ENCODE data around the gene LARGE1.

DNA sequence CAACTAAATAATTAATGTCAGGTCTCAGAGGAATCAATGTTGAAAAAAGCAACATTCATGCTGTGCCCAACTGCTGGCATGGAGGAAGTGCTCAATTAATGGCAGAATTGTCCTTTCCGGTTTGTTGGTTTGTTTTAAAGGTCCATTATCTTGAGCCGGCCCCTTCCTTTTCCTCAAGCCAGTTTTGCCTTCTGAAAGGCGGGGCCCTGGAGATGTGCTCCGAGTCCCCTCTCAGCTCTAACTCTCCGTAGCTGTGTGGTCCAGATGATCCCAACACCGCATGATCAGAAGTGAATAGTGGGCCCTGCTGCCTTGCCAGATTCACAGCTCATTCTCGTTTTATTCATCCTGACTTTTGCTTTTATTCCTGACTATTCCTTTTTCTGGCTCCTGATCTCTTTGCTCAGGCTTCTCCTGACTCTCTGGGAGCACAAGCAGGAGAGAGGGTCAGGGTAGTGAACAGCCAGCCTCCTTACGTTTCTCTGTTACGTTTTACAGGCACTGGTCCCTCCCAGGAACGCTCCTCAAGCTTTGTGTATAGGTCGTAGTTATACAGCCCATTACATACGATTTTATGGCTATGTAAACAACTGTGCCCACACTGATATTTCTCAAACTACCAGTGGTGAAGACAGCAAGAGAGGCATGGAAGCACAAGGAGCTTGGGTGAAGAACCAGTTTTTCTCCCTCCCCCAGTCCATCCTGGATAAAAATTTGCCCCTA, 265.9 kb downstream of the LARGE1 start:
- TF ChIP-seq, protein P1, sequence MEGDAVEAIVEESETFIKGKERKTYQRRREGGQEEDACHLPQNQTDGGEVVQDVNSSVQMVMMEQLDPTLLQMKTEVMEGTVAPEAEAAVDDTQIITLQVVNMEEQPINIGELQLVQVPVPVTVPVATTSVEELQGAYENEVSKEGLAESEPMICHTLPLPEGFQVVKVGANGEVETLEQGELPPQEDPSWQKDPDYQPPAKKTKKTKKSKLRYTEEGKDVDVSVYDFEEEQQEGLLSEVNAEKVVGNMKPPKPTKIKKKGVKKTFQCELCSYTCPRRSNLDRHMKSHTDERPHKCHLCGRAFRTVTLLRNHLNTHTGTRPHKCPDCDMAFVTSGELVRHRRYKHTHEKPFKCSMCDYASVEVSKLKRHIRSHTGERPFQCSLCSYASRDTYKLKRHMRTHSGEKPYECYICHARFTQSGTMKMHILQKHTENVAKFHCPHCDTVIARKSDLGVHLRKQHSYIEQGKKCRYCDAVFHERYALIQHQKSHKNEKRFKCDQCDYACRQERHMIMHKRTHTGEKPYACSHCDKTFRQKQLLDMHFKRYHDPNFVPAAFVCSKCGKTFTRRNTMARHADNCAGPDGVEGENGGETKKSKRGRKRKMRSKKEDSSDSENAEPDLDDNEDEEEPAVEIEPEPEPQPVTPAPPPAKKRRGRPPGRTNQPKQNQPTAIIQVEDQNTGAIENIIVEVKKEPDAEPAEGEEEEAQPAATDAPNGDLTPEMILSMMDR (IDR thresholded peaks at IDR 0.05) = no peak
- TF ChIP-seq POLR2A (IDR thresholded peaks at IDR 0.05) = no peak
